Ovary (tissue), 9 donors: Measurements from ENCODE around the gene TNFRSF6B. TPM values are rescaled to one million over a fixed set of nuclear protein-coding genes. Genes with fewer than 3 reads are reported as not detected.

ENCODE experiments used
- DNase-seq, 5 donors: peaks; one replicate each; pipeline ENCODE4 v3.0.0-alpha.2; 2019 to 2020
- H3K27ac ChIP-seq, 2 donors: fragments of 200-600 bp; one replicate each; pipeline versions ENCODE4 v1.5.1 to v1.8.0; 2019 to 2022
- H3K27me3 ChIP-seq: fragments of 200-600 bp; one replicate; pipeline ENCODE4 v1.8.0; 2022
- H3K36me3 ChIP-seq: fragments of 200-600 bp; sonication (generic); one replicate; pipeline ENCODE4 v1.5.1; 2019
- H3K4me1 ChIP-seq: one replicate; pipeline ENCODE4 v1.8.1; 2013; ENCODE audit warnings: mild to moderate bottlenecking, moderate library complexity; ENCODE audit not compliant: insufficient read depth
- H3K4me3 ChIP-seq: fragments of 200-600 bp; sonication (generic); one replicate; pipeline ENCODE4 v1.5.1; 2017
- H3K9me3 ChIP-seq, 2 donors: fragments of 200-600 bp in 1 of 2; sonication (generic) in 1 of 2; one replicate each; pipeline versions ENCODE4 v1.5.1 to v1.8.1; 2013 to 2019; ENCODE audit warnings: mild to moderate bottlenecking in 1 of 2, moderate library complexity in 1 of 2
- EP300 ChIP-seq: sonication (generic); formaldehyde crosslinking; IDR thresholded peaks from one replicate; pipeline ENCODE4 v1.6.1; 2017; ENCODE audit warnings: antibody characterized with exemption
- POLR2A ChIP-seq: fragments of 450-650 bp; IDR thresholded peaks from one replicate; pipeline ENCODE4 v1.6.1; 2017; ENCODE audit warnings: antibody characterized with exemption, mild to moderate bottlenecking, moderate library complexity
- WGBS, 3 donors: extraction: QIAGEN DNeasy Blood & Tissue Kit in 1 of 3; methylation state at CpG; one replicate each; pipeline versions ENCODE4 v1.1.5 to v1.1.7; 2013 to 2017; 5-methylcytosine and 5-hydroxymethylcytosine counted together
- intact Hi-C, 4 donors: fragments of 100-400 bp; cut with DNase I; formaldehyde crosslinking; loops; one replicate each; pipeline versions ENCODE4 v1.11.0 to v1.15.1; 2022 to 2023
- polyA plus RNA-seq, 2 donors: library from polyadenylated mRNA; stranded (reverse); fragments of 200-250 nt in 1 of 2; fragments of 350-450 nt in 1 of 2; fragmentation: Illumina TruSeq in 1 of 2; extraction: RNeasy Lipid Tissue Mini Kit (QIAGEN cat#74804) in 1 of 2; gene quantifications; one replicate each; pipeline ENCODE4 v1.2.3, GENCODE V29; 2013 to 2014
- total RNA-seq, 7 donors: library from RNA; depleted of rRNA in 2 of 7; stranded (reverse); fragments of >200 nt in 2 of 7; fragmentation: NEBNext Ultra II Directional in 3 of 7; extraction: Animal tissue kit (Norgen Biotek cat#: 25700) in 3 of 7; gene quantifications; one replicate each; pipeline versions ENCODE4 v1.1.0 to v1.2.4, GENCODE V29; 2016 to 2023
- TF ChIP-seq, protein P1 (sequence below), 3 donors: fragments of 450-650 bp in 2 of 3; fragments of 200-600 bp in 1 of 3; IDR thresholded peaks; one replicate each; pipeline versions ENCODE4 v1.5.1 to v1.8.0; 2016 to 2022; ENCODE audit warnings: antibody characterized with exemption in 3 of 3, mild to moderate bottlenecking in 1 of 3
- donor health status: DM: no; HTN: no; CAD: no; lungs with moderate emphysema.
- donor health status: DM: no; HTN: no; CAD: no.
- donor health status: Bipolar disorder and iron deficiency.
- donor health status: DM: yes; HTN: yes; CAD: no.
- donor health status: DM: no; HTN: no; CAD: no.
- donor health status: DM: yes; HTN: yes; CAD: no.

The TNFRSF6B gene
- total and polyA plus RNA-seq, 9 donors, result 2.0 to 7.0 (median 4.2) TPM; not detected in 1

DNA sequence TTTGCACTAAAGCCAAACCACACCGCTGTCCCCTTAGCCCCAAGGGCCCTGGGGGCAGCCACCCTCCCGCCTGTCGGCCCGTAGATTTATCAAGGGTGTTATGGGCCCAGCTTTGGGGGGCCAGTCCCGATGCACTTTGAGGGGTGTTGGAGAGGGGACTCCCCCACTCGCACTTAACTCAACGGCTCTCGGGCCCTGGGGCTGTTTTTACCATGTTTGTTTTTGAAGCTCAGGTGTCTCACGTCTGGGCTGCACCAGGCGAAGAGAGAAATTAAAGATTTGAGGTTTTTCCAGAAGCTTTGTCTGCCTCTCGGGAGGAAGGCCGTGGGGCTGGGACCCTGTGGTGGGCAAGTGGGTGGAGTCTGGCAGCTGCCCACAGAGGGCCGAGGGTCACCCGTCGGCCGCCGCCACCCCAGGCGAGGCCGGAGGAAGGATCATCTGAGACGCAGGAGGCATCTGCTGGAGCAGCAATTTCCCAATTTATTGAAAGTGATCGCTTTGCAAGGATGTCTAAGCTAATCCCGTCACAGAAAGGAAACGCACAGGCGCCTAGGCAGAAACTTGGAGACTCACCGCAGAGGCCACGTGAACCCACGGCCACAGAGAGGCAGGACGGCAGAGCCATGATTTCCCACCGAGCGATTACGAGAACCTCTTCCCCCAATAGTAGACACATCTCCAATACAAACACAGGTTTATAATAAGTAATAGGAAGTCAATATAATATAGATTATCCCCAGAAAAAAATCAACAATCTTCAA is 46.9 kb downstream of the TNFRSF6B start:
- WGBS, 3 donors, result 67 to 80% (median 72%) methylated on average over 30 to 31 of the region's 31 CpGs
- H3K4me3 ChIP-seq, result no peak overlapping the region
- H3K36me3 ChIP-seq, result no peaks in the 10 kb centered on the region
- H3K27ac ChIP-seq, result peak overlapping the region in 1 of 2 donors; percentile 90
- TF ChIP-seq, protein P1, sequence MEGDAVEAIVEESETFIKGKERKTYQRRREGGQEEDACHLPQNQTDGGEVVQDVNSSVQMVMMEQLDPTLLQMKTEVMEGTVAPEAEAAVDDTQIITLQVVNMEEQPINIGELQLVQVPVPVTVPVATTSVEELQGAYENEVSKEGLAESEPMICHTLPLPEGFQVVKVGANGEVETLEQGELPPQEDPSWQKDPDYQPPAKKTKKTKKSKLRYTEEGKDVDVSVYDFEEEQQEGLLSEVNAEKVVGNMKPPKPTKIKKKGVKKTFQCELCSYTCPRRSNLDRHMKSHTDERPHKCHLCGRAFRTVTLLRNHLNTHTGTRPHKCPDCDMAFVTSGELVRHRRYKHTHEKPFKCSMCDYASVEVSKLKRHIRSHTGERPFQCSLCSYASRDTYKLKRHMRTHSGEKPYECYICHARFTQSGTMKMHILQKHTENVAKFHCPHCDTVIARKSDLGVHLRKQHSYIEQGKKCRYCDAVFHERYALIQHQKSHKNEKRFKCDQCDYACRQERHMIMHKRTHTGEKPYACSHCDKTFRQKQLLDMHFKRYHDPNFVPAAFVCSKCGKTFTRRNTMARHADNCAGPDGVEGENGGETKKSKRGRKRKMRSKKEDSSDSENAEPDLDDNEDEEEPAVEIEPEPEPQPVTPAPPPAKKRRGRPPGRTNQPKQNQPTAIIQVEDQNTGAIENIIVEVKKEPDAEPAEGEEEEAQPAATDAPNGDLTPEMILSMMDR (IDR thresholded peaks at IDR 0.05), result no peak
- no peak for TF ChIP-seq EP300
- no peak for TF ChIP-seq POLR2A
- intact Hi-C loops, result no loop called here
- peaks cover 9% of the 10 kb centered on the region for H3K4me1 ChIP-seq
- no peaks in the 10 kb centered on the region for H3K27me3 ChIP-seq
- no peaks in the 10 kb centered on the region for H3K9me3 ChIP-seq
- DNase-seq, result peak in 3 of 5 donors; percentile 24 to 46 (median 45)

DNA sequence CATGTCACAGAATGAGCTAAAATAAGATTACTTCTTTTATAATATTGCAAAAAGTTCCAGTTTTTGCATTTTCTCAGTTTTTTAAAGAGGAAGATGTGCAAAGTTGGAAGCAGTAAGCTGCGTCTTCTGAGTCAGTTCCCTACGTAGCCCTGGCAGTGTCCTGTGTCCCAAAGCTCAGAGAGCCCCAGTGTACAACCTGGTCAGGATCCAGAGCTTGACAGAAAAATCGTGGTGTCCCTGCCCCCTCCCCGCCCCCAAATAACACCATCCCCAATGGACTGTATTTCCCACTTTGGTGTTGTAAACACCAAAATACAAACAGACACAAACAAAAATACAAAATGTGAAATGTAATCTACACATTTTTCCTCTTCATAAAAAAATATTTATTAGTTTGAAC is 47.7 kb downstream of the TNFRSF6B start:
- WGBS, 3 donors, result 68 to 69% (median 69%) methylated on average over 4 of the region's 4 CpGs
- Histone ChIP-seq H3K27ac (no peak overlapping the region), H3K4me3 (no peak overlapping the region), H3K36me3 (no peaks in the 10 kb centered on the region), H3K4me1 (peaks cover 9% of the 10 kb centered on the region), H3K27me3 (no peaks in the 10 kb centered on the region), H3K9me3 (no peaks in the 10 kb centered on the region)
- TF ChIP-seq EP300 (no peak), POLR2A (no peak)
- TF ChIP-seq, protein P1 (IDR thresholded peaks at IDR 0.05), result no peak
- intact Hi-C loops, result no loop called here
- DNase-seq, result peak in 1 of 5 donors; percentile 25

GRCh38 chr20:63744574-63745423 is 48.3 kb downstream of the TNFRSF6B start:
- Histone ChIP-seq H3K27ac (peak overlapping the region in 1 of 2 donors; percentile 14), H3K4me3 (no peak overlapping the region), H3K27me3 (no peaks in the 10 kb centered on the region), H3K4me1 (peaks cover 9% of the 10 kb centered on the region), H3K36me3 (no peaks in the 10 kb centered on the region), H3K9me3 (no peaks in the 10 kb centered on the region)
- WGBS, 3 donors, result 50 to 65% (median 55%) methylated on average over 25 of the region's 25 CpGs
- DNase-seq, result peak in 1 of 5 donors; percentile 47
- intact Hi-C loops, result no loop called here
- TF ChIP-seq POLR2A (no peak), EP300 (no peak)
- TF ChIP-seq, protein P1 (IDR thresholded peaks at IDR 0.05), result no peak

- intact Hi-C loops, result no loop called here
- Histone ChIP-seq H3K4me1 (peaks cover 9% of the 10 kb centered on the region), H3K36me3 (no peaks in the 10 kb centered on the region), H3K9me3 (no peaks in the 10 kb centered on the region), H3K27me3 (no peaks in the 10 kb centered on the region), H3K4me3 (no peak overlapping the region), H3K27ac (peak overlapping the region in 1 of 2 donors; percentile 14)
- DNase-seq, result peak in 1 of 5 donors; percentile 41
- no peak for TF ChIP-seq POLR2A
- WGBS, 3 donors, result 54 to 69% (median 56%) methylated on average over 15 of the region's 15 CpGs
Observed at GRCh38 chr20:63745424-63745805, 49.0 kb downstream of the TNFRSF6B start.
